ENCODE results near the gene FN3KRP. TPM values are rescaled to one million over a fixed set of nuclear protein-coding genes. Genes with fewer than 3 reads are reported as not detected.
A peak's percentile ranks its signal among the peaks of the same experiment; 100 is the strongest.

FN3KRP gene
- total and polyA plus RNA-seq, 2 experiments from 2014 or later = 17.0 to 27.4 TPM

DNA sequence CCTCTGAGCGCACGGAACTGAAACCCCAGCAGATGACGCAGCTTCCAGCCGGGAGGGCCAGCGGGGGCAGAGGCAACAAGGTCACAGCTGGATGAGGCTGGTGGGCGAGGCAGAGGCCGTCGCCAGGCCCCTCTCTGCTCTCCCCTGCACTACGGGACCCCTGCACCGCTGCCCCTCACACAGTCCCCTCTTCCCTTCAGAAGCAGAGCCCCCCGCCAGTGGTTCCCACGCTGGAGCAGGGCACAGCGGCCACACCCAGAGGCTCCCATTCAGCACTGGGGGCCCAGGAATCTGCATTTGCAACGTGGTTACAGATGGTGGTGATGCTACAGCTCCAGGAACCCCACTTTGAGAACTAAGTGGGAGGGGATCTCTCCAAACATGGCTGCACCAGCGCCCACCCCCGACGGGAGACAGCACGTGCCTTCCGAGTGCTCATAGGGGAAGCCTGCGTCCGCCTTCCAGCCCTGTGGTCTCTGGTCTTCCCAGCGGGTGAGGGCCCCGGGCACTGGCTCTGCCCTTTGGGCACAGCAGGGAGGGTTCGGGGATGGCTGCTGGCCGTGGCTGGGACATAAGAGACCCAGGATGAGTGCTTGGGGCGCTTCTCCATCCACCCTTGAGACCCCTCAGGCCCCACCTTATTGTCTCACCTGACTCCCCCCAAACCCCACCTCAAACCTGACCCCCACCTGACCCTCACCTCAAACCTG, 13.3 kb upstream of the FN3KRP start:
- Histone ChIP-seq H4K20me1 (ENCODE audit: insufficient read depth, poor library complexity, severe bottlenecking) (no peaks in the 10 kb centered on the region), H3K79me2 (no peaks in the 10 kb centered on the region), H3K4me1 (ENCODE audit: insufficient read depth) (peaks cover 4% of the 10 kb centered on the region), H3K9me2 (replicated peaks; ENCODE audit: insufficient read depth) (no peaks in the 10 kb centered on the region), H3K27me3 (no peaks in the 10 kb centered on the region), H3K36me3 (replicated peaks; ENCODE audit: insufficient read depth, low read depth) (no peaks in the 10 kb centered on the region), H3K4me3 (no peak overlapping the region), H2AFZ (no peak overlapping the region), H3K9me3 (ENCODE audit: low read depth) (no peaks in the 10 kb centered on the region), H3K27ac (peak overlapping the region; percentile 27), H3K4me2 (no peak overlapping the region)
- 85% methylated on average over 26 of the region's 26 CpGs for WGBS (ENCODE audit: low lambda C conversion rate, missing lambda C conversion rate)
- TF ChIP-seq EZH2phosphoT487 (IDR thresholded peaks at IDR 0.05; ENCODE audit: low read depth, severe bottlenecking, unreplicated experiment) (no peak), CTCF (IDR thresholded peaks at IDR 0.05; ENCODE audit: poor library complexity) (no peak), EZH2 (IDR thresholded peaks at IDR 0.05; ENCODE audit: borderline replicate concordance) (no peak)
- no peak for DNase-seq (ENCODE audit: low spot score)

DNA sequence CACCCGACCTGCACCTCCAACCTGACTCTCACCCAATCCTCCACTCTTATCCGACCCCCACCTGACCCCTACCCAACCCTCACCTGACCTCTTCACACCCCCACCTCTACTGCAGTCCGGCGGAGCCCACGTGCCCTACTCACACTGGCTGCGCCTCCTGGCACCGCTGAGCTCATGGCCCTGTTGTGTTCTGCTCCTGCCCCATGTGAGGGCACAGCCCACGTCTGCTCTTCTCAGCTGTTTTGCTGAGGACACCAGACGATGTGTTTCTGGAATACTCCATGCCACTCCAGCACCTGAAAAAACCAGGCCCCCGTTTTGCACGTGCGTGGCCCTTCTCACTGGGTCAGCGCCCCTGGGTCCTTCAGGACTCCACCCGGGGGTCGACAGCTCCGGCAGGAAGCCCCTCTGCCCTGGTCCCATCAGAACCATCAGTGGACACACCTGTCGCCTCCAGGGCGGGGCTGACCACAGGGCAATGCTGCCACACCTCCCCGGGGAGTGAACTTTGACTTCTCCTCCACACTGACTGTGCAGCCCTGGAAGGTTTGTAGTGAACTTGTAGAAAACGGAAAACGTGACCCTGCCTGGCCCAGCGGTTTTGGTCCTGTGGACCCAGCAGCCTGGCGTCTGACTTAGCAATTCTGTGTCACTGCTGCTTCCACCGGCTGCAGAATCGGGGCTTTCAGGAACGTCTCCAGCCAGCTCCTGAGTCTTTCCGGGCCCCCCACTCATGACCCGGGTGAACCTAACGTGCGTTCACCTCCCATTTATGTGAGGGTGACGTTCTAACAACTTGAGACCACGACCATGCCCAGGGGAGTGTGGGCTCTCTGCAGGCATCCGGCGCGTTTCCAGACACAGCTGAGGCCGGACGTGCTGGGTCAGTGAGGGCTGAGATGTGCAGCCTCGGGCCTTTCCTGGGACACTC, 12.3 kb upstream of the FN3KRP start:
- no peaks in the 10 kb centered on the region for H4K20me1 ChIP-seq (ENCODE audit: insufficient read depth, poor library complexity, severe bottlenecking)
- TF ChIP-seq EZH2phosphoT487 (IDR thresholded peaks at IDR 0.05; ENCODE audit: low read depth, severe bottlenecking, unreplicated experiment) = no peak
- TF ChIP-seq CTCF (IDR thresholded peaks at IDR 0.05; ENCODE audit: poor library complexity) = no peak
- no peak for TF ChIP-seq EZH2 (IDR thresholded peaks at IDR 0.05; ENCODE audit: borderline replicate concordance)
- WGBS (ENCODE audit: low lambda C conversion rate, missing lambda C conversion rate) = 81% methylated on average over 38 of the region's 38 CpGs
- H3K79me2 ChIP-seq = no peaks in the 10 kb centered on the region
- H3K4me3 ChIP-seq = no peak overlapping the region
- no peak overlapping the region for H2AFZ ChIP-seq
- peaks cover 4% of the 10 kb centered on the region for H3K4me1 ChIP-seq (ENCODE audit: insufficient read depth)
- H3K36me3 ChIP-seq (replicated peaks; ENCODE audit: insufficient read depth, low read depth) = no peaks in the 10 kb centered on the region
- H3K27me3 ChIP-seq = no peaks in the 10 kb centered on the region
- H3K9me3 ChIP-seq (ENCODE audit: low read depth) = no peaks in the 10 kb centered on the region
- DNase-seq (ENCODE audit: low spot score) = peak; percentile 68
- H3K4me2 ChIP-seq = peak overlapping the region; percentile 49
- H3K27ac ChIP-seq = no peak overlapping the region
- H3K9me2 ChIP-seq (replicated peaks; ENCODE audit: insufficient read depth) = no peaks in the 10 kb centered on the region

DNA sequence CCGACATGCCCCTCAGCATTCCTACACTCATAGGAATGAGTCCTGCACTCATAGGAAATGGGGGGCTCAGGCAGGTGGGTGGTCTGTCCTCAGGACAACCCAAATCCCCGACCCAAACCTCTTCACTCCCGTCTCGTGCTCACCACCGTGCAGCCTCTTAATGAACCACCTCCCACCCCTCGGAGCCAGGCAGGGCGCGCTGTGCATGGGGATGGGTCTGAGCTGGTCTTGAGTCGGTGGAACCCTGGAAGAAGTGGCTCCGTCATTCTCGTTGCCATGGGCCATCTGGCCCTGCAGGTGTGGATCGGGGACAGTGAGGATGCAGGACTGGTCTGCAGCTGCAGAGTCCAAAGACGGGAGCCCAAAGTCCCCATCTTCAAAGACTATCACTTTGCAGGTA, 11.6 kb upstream of the FN3KRP start:
- 86% methylated on average over 13 of the region's 13 CpGs for WGBS (ENCODE audit: low lambda C conversion rate, missing lambda C conversion rate)
- H3K4me3 ChIP-seq = no peak overlapping the region
- no peaks in the 10 kb centered on the region for H3K27me3 ChIP-seq
- no peaks in the 10 kb centered on the region for H3K79me2 ChIP-seq
- peaks cover 4% of the 10 kb centered on the region for H3K4me1 ChIP-seq (ENCODE audit: insufficient read depth)
- no peaks in the 10 kb centered on the region for H4K20me1 ChIP-seq (ENCODE audit: insufficient read depth, poor library complexity, severe bottlenecking)
- H2AFZ ChIP-seq = no peak overlapping the region
- no peak for DNase-seq (ENCODE audit: low spot score)
- H3K27ac ChIP-seq = no peak overlapping the region
- H3K4me2 ChIP-seq = no peak overlapping the region
- no peaks in the 10 kb centered on the region for H3K9me3 ChIP-seq (ENCODE audit: low read depth)
- no peaks in the 10 kb centered on the region for H3K36me3 ChIP-seq (replicated peaks; ENCODE audit: insufficient read depth, low read depth)
- TF ChIP-seq CTCF (IDR thresholded peaks at IDR 0.05; ENCODE audit: poor library complexity) (no peak), EZH2phosphoT487 (IDR thresholded peaks at IDR 0.05; ENCODE audit: low read depth, severe bottlenecking, unreplicated experiment) (no peak), EZH2 (IDR thresholded peaks at IDR 0.05; ENCODE audit: borderline replicate concordance) (no peak)
- H3K9me2 ChIP-seq (replicated peaks; ENCODE audit: insufficient read depth) = no peaks in the 10 kb centered on the region

Data from hepatocyte (in vitro differentiated cells).